ENCODE results near the gene PPP1R12A.
"Not testable (repeated sequence)": the region's sequence is repeated elsewhere in the genome, so short reads cannot be mapped to it uniquely, and the experiment has no call there.

Gene PPP1R12A

GRCh38 chr12:79935021-79935623 lies at the start of gene PPP1R12A:
Gene PPP1R12A (minus strand): TSS chr12:79935097. CDS start chr12:79934931, 166 bp downstream.
- DNase-seq: peak; percentile 88 to 94 (median 90)

- no peak for DNase-seq
Observed at GRCh38 chr12:79983986-79984620, 49.2 kb upstream of the PPP1R12A start.

- no peak for DNase-seq
Observed at GRCh38 chr12:79983492-79983891, 48.6 kb upstream of the PPP1R12A start.

GRCh38 chr12:79982086-79983062 lies 47.5 kb upstream of the PPP1R12A start:
- no peak for DNase-seq

GRCh38 chr12:79978692-79979091 lies 43.8 kb upstream of the PPP1R12A start:
- no peak for DNase-seq

GRCh38 chr12:79977856-79978460 lies 43.1 kb upstream of the PPP1R12A start:
- DNase-seq: not testable (repeated sequence)

- DNase-seq: no peak
Observed at GRCh38 chr12:79975143-79975542, 40.2 kb upstream of the PPP1R12A start.

GRCh38 chr12:79973801-79974200 lies 38.9 kb upstream of the PPP1R12A start:
- no peak for DNase-seq

- no peak for DNase-seq
Observed at GRCh38 chr12:79964100-79964627, 29.3 kb upstream of the PPP1R12A start.

- DNase-seq: no peak
Observed at GRCh38 chr12:79961411-79961810, 26.5 kb upstream of the PPP1R12A start.

GRCh38 chr12:79959484-79959883 lies 24.6 kb upstream of the PPP1R12A start:
- DNase-seq: no peak

GRCh38 chr12:79956896-79957295 lies 22.0 kb upstream of the PPP1R12A start:
- no peak for DNase-seq

GRCh38 chr12:79955561-79955960 lies 20.7 kb upstream of the PPP1R12A start:
- DNase-seq: no peak

GRCh38 chr12:79954037-79954610 lies 19.2 kb upstream of the PPP1R12A start:
- no peak for DNase-seq

GRCh38 chr12:79949098-79949497 lies 14.2 kb upstream of the PPP1R12A start:
- no peak for DNase-seq

- DNase-seq: no peak
Observed at GRCh38 chr12:79945433-79945832, 10.5 kb upstream of the PPP1R12A start.

GRCh38 chr12:79944565-79944964 lies 9.7 kb upstream of the PPP1R12A start:
- DNase-seq: no peak

- DNase-seq: not testable (repeated sequence)
Observed at GRCh38 chr12:79942846-79943245, 7.9 kb upstream of the PPP1R12A start.

- DNase-seq: no peak
Observed at GRCh38 chr12:79939728-79940310, 4.9 kb upstream of the PPP1R12A start.

- no peak for DNase-seq
Observed at GRCh38 chr12:79938843-79939242, 3.9 kb upstream of the PPP1R12A start.

GRCh38 chr12:79936670-79937069 lies 1.8 kb upstream of the PPP1R12A start:
- DNase-seq: no peak

All from stimulated activated naive CD4-positive, alpha-beta T cell (primary cell).